Heart left ventricle (tissue), 16 donors: ENCODE measurements around the gene OR52E8. TPM values are rescaled to one million over a fixed set of nuclear protein-coding genes. Genes with fewer than 3 reads are reported as not detected.
A peak's percentile ranks its signal among the peaks of the same experiment; 100 is the strongest.

Experiments
- ATAC-seq, 4 donors: fragments of 200-7000 bp; cut with Tn5 transposase; one replicate each; pipeline ENCODE4 v1.9.1; 2020 to 2022; ENCODE audit warnings: moderate library complexity in 4 of 4, mild to moderate bottlenecking in 3 of 4, moderate number of reproducible peaks in 1 of 4
- DNase-seq, 5 donors: peaks; one replicate each; pipeline ENCODE4 v3.0.0-alpha.2; 2020
- H3K27ac ChIP-seq, 12 donors: fragments of 200-600 bp; sonication (generic) in 4 of 12; one replicate each; pipeline versions ENCODE4 v1.5.0 to v1.8.0; 2016 to 2022; ENCODE audit warnings: mild to moderate bottlenecking in 2 of 12
- H3K27me3 ChIP-seq, 9 donors: fragments of 200-600 bp; sonication (generic) in 2 of 9; one replicate each; pipeline versions ENCODE4 v1.5.1 to v1.8.0; 2016 to 2022; ENCODE audit warnings: mild to moderate bottlenecking in 3 of 9
- H3K36me3 ChIP-seq, 9 donors: fragments of 200-600 bp; sonication (generic) in 2 of 9; one replicate each; pipeline versions ENCODE4 v1.5.0 to v1.8.0; 2018 to 2022; ENCODE audit warnings: mild to moderate bottlenecking in 2 of 9
- H3K4me1 ChIP-seq, 12 donors: fragments of 200-600 bp; sonication (generic) in 4 of 12; one replicate each; pipeline versions ENCODE4 v1.5.0 to v1.8.0; 2016 to 2022; ENCODE audit warnings: mild to moderate bottlenecking in 3 of 12
- H3K4me3 ChIP-seq, 12 donors: fragments of 200-600 bp; sonication (generic) in 4 of 12; one replicate each; pipeline versions ENCODE4 v1.5.0 to v1.8.0; 2017 to 2022; ENCODE audit warnings: mild to moderate bottlenecking in 9 of 12, moderate library complexity in 4 of 12
- H3K9me3 ChIP-seq, 12 donors: fragments of 200-600 bp; sonication (generic) in 4 of 12; one replicate each; pipeline versions ENCODE4 v1.5.0 to v1.8.0; 2016 to 2022; ENCODE audit warnings: mild to moderate bottlenecking in 1 of 12
- POLR2A ChIP-seq, 2 donors: fragments of 450-650 bp; IDR thresholded peaks; one replicate each; pipeline ENCODE4 v1.6.1; 2017; ENCODE audit warnings: antibody characterized with exemption in 2 of 2, mild to moderate bottlenecking in 2 of 2, moderate library complexity in 2 of 2
- WGBS, 4 donors: extraction: QIAGEN DNeasy Blood & Tissue Kit in 2 of 4; methylation state at CpG; one replicate each; pipeline versions ENCODE4 v1.1.5 to v1.1.7; 2013 to 2018; 5-methylcytosine and 5-hydroxymethylcytosine counted together
- intact Hi-C, 10 donors: fragments of 100-400 bp; cut with DNase I; formaldehyde crosslinking; loops; one replicate each; pipeline versions ENCODE4 v1.11.1 to v1.14.2; 2022
- polyA plus RNA-seq, 2 donors: library from polyadenylated mRNA; stranded (reverse); fragments of 200-250 nt; gene quantifications; one replicate each; pipeline ENCODE4 v1.2.3, GENCODE V29; 2013
- total RNA-seq, 9 donors: library from RNA; depleted of rRNA in 2 of 9; stranded (reverse); fragments of >200 nt in 2 of 9; fragmentation: NEBNext Ultra II Directional in 3 of 9; extraction: Animal tissue kit (Norgen Biotek cat#: 25700) in 3 of 9; gene quantifications; one replicate each; pipeline versions ENCODE4 v1.1.0 to v1.2.4, GENCODE V29; 2016 to 2023
- TF ChIP-seq, protein P1 (sequence below), 12 donors: fragments of 200-600 bp; sonication (generic) in 4 of 12; IDR thresholded peaks; one replicate each; pipeline versions ENCODE4 v1.5.0 to v1.8.0; 2018 to 2022; ENCODE audit warnings: antibody characterized with exemption in 12 of 12, mild to moderate bottlenecking in 5 of 12
- donor health status: ischemic (EF 13 %, LVEDD 7.1; RV severe dilation, severe dysfunction).
- donor health status: healthy with polysubstance abuse.
- donor health status: DM: no; HTN: yes; CAD: no.
- donor health status: DM: no; HTN: no; CAD: no.
- donor health status: ischemic (EF 25% LVEDD 6.9; RV normal size, moderate dysfunction).
- donor health status: ischemic (EF 25% LVEDD 5.7; RV mildly dilated, moderate dysfunction).
- donor health status: healthy.
- donor health status: DM: yes; HTN: yes; CAD: no.
- donor health status: ischemic (EF 35%, LVEDD 5.7; RV mildly dilated, moderate dysfunction).
- donor health status: nonischemic (EF 11% LVEDD 7.7; RV severe dilation, severe dysfunction).
- donor health status: DM: yes; HTN: yes; CAD: no.
- donor health status: PGD.
- donor health status: ischemic (EF 29% LVEDD 5.4; RV normal size, mild dysfunction).
- donor health status: nonischemic (EF 23%, LVEDD 6.1; RV moderate dilation, normal function).

Gene OR52E8
- total and polyA plus RNA-seq, 11 donors = not detected

- Histone ChIP-seq H3K9me3 (no peaks in the 10 kb centered on the region), H3K27ac (no peak overlapping the region), H3K36me3 (no peaks in the 10 kb centered on the region), H3K27me3 (no peaks in the 10 kb centered on the region), H3K4me3 (no peak overlapping the region), H3K4me1 (no peaks in the 10 kb centered on the region)
- intact Hi-C loops = no loop called here
- ATAC-seq = peak in 1 of 4 donors; percentile 36
- TF ChIP-seq, protein P1, sequence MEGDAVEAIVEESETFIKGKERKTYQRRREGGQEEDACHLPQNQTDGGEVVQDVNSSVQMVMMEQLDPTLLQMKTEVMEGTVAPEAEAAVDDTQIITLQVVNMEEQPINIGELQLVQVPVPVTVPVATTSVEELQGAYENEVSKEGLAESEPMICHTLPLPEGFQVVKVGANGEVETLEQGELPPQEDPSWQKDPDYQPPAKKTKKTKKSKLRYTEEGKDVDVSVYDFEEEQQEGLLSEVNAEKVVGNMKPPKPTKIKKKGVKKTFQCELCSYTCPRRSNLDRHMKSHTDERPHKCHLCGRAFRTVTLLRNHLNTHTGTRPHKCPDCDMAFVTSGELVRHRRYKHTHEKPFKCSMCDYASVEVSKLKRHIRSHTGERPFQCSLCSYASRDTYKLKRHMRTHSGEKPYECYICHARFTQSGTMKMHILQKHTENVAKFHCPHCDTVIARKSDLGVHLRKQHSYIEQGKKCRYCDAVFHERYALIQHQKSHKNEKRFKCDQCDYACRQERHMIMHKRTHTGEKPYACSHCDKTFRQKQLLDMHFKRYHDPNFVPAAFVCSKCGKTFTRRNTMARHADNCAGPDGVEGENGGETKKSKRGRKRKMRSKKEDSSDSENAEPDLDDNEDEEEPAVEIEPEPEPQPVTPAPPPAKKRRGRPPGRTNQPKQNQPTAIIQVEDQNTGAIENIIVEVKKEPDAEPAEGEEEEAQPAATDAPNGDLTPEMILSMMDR (IDR thresholded peaks at IDR 0.05) = no peak
- no peak for TF ChIP-seq POLR2A (IDR thresholded peaks at IDR 0.05)
- DNase-seq = no peak
- WGBS, 4 donors = 71 to 81% (median 77%) methylated on average over 6 of the region's 6 CpGs
Observed at GRCh38 chr11:5831196-5831829, 26.2 kb downstream of the OR52E8 start.

DNA sequence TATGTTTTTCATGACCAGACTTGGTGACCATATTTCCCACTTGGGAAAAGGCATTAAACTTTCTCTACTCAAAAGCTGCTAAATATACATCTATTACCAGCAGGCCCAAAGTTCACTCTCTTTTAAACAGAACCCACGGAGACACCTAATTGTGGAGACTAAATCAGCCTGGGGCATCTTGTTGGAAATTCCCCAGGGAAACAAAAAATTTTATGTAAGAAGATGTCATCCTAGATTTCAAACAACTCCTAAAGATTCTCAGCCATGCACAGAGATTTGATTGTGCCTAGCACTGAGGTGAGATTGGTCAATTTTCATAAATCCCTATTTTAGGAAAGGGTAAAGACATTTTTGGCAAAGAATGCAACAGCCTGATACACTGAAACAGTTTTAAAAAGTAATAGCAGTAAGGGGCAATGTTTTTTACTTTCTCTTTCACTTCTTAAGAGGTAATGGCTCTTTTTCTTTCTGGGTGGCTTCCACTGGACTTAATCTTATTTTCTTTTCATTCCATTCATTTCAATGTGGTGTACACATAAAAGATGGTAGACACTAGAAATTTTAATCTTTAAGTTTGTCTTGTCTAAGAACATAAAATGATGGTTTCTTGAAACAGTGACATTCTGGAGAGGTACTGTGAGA, 39.1 kb downstream of the OR52E8 start:
- TF ChIP-seq, protein P1 (IDR thresholded peaks at IDR 0.05) = no peak
- no peak for TF ChIP-seq POLR2A (IDR thresholded peaks at IDR 0.05)
- H3K4me3 ChIP-seq = peak overlapping the region in 2 of 12 donors; percentile 3 to 9
- H3K9me3 ChIP-seq = no peaks in the 10 kb centered on the region
- intact Hi-C loops = no loop called here
- no peaks in the 10 kb centered on the region for H3K36me3 ChIP-seq
- no peak for DNase-seq
- H3K27ac ChIP-seq = no peak overlapping the region
- no peak for ATAC-seq
- WGBS, 4 donors = 37 to 56% (median 46%) methylated on average over 1 of the region's 1 CpG
- H3K27me3 ChIP-seq = no peaks in the 10 kb centered on the region
- H3K4me1 ChIP-seq = peaks cover 0 to 26% (median 0%) of the 10 kb centered on the region in 12 donors

GRCh38 chr11:5815534-5815933, 42.0 kb downstream of the OR52E8 start:
- no peak for ATAC-seq
- no peaks in the 10 kb centered on the region for H3K36me3 ChIP-seq
- no peak overlapping the region for H3K27ac ChIP-seq
- no peaks in the 10 kb centered on the region for H3K27me3 ChIP-seq
- H3K4me1 ChIP-seq = peaks cover 0 to 26% (median 0%) of the 10 kb centered on the region in 12 donors
- no peak for DNase-seq
- H3K4me3 ChIP-seq = no peak overlapping the region
- no peak for TF ChIP-seq POLR2A (IDR thresholded peaks at IDR 0.05)
- TF ChIP-seq, protein P1 (IDR thresholded peaks at IDR 0.05) = no peak
- H3K9me3 ChIP-seq = no peaks in the 10 kb centered on the region
- WGBS, 4 donors = 34 to 45% (median 42%) methylated on average over 4 of the region's 4 CpGs
- intact Hi-C loops = no loop called here

DNA sequence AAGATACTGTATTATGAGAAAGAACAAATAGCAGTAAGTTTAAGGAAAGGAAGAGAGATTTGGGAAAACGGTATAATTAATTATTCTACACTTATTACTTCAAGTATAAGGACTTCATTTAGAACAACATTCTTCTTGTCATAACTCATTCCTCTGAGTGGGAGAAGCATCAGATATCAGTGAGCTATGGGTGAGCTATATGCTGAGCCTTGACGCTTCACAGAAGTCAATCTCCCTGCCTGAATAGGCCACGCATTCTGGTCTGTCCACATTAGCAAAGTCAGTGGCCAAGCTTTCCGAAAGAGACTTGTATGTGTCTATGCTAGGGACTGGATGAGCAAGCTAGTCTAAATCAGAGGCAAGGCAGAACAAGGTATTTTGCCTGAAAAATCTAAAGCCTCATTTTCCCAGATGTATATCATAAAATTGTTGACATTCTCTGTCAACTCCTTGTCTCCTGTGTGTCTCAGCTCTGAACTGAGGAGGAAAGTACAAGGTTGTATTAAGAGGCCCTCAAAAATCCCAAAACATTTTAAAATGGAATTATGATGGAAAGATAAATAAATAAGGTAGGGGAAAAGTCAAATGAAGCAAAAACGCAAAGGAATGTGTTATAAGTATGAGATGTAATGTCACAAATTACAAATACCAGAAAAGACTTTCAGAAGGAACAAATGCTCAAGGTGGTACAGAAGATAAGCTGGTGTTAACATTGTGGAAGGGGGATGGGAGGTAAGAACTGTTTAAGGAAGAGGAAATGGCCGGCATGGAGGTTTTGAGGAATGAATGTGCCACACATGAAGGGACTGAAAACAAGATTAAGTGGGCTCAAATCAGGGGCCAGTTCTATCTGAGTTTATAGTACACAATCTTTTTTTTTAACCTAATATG, 47.3 kb downstream of the OR52E8 start:
- Histone ChIP-seq H3K27ac (no peak overlapping the region), H3K9me3 (no peaks in the 10 kb centered on the region), H3K36me3 (no peaks in the 10 kb centered on the region), H3K27me3 (peaks cover 0 to 2% (median 0%) of the 10 kb centered on the region in 9 donors), H3K4me1 (peaks cover 0 to 19% (median 0%) of the 10 kb centered on the region in 12 donors), H3K4me3 (no peak overlapping the region)
- ATAC-seq (no peak), DNase-seq (no peak)
- intact Hi-C loops = loop anchor here (2.0 to 10.0 kb wide), 13 partner anchors 205 to 1175 kb away; partner anchors contain the start of genes OR51D1 (in 1 of the 10), OR51V1 (in 1 of the 10) and TRIM6 (in 1 of the 10)
- 73 to 76% (median 74%) methylated on average over 6 of the region's 6 CpGs for WGBS, 4 donors
- TF ChIP-seq, protein P1 (IDR thresholded peaks at IDR 0.05) = no peak
- TF ChIP-seq POLR2A (IDR thresholded peaks at IDR 0.05) = no peak
